ENCODE data around the gene ZNF212. TPM values are rescaled to one million over a fixed set of nuclear protein-coding genes. Genes with fewer than 3 reads are reported as not detected.
"Not testable (repeated sequence)": the region's sequence is repeated elsewhere in the genome, so short reads cannot be mapped to it uniquely, and the experiment has no call there.

Gene ZNF212
- total and polyA plus RNA-seq, 2 donors (not counting 1 experiment from before 2014, with no cell fraction given): 4.2 to 4.8 TPM

DNA sequence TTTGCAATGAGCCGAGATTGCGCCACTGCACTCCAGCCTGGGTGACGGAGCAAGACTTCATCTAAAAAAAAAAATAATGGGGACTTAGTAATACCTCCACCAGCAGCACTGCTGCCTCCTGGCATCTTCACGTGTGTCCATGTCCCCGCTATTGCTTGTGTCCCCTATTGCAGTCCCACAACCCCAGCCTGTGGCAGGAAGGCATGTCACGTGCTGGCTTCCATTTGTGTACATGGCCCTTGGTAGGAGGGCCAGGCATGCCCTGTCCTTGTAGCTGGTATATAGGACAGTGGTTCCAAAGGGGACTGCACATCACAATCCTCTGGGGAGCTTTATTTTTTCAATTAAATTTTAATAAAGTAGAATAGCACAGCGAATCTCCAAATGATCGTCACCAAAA is 28.3 kb downstream of the ZNF212 start:
- Histone ChIP-seq H3K27me3 (ENCODE audit: control insufficient read depth, insufficient read depth, low read length) (no peaks in the 10 kb centered on the region), H4K20me1 (ENCODE audit: control insufficient read depth, extremely low read depth, insufficient read depth, low read length) (no peaks in the 10 kb centered on the region), H3K4me2 (ENCODE audit: extremely low read depth, insufficient read depth, low read length) (no peak overlapping the region), H3K4me1 (ENCODE audit: control insufficient read depth, extremely low read depth, insufficient read depth, low read length) (no peaks in the 10 kb centered on the region), H3K9me3 (ENCODE audit: control insufficient read depth, insufficient read depth, low read depth, low read length) (no peaks in the 10 kb centered on the region), H3K36me3 (ENCODE audit: control insufficient read depth, insufficient read depth, low read length) (peaks cover 10% of the 10 kb centered on the region), H3K27ac (ENCODE audit: insufficient read depth, low read length) (no peak overlapping the region), H3K9ac (ENCODE audit: insufficient read depth, low read length) (no peak overlapping the region), H3K79me2 (ENCODE audit: control insufficient read depth, insufficient read depth, low read length) (no peaks in the 10 kb centered on the region), H3K4me3 (replicated peaks in 1 of 4; ENCODE audit: control extremely low read depth in 1 of 4, insufficient read depth in 1 of 4, low read depth in 3 of 4, low read length in 4 of 4) (no peak overlapping the region), H2AFZ (ENCODE audit: low read length) (no peak overlapping the region)
- no peak for DNase-seq (ENCODE audit: low read depth in 2 of 2)
- no peak for TF ChIP-seq EZH2 (IDR thresholded peaks at IDR 0.05; ENCODE audit: low read length, missing control alignments)
- TF ChIP-seq, protein P1, sequence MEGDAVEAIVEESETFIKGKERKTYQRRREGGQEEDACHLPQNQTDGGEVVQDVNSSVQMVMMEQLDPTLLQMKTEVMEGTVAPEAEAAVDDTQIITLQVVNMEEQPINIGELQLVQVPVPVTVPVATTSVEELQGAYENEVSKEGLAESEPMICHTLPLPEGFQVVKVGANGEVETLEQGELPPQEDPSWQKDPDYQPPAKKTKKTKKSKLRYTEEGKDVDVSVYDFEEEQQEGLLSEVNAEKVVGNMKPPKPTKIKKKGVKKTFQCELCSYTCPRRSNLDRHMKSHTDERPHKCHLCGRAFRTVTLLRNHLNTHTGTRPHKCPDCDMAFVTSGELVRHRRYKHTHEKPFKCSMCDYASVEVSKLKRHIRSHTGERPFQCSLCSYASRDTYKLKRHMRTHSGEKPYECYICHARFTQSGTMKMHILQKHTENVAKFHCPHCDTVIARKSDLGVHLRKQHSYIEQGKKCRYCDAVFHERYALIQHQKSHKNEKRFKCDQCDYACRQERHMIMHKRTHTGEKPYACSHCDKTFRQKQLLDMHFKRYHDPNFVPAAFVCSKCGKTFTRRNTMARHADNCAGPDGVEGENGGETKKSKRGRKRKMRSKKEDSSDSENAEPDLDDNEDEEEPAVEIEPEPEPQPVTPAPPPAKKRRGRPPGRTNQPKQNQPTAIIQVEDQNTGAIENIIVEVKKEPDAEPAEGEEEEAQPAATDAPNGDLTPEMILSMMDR (conservative IDR thresholded peaks at IDR 0.05 in 1 of 2, IDR thresholded peaks at IDR 0.05 in 1 of 2; ENCODE audit: low read depth in 1 of 2, low read length in 2 of 2): no peak

- not testable (repeated sequence) for H2AFZ ChIP-seq (ENCODE audit: low read length); H3K9ac ChIP-seq (ENCODE audit: insufficient read depth, low read length); H3K79me2 ChIP-seq (ENCODE audit: control insufficient read depth, insufficient read depth, low read length); H3K4me1 ChIP-seq (ENCODE audit: control insufficient read depth, extremely low read depth, insufficient read depth, low read length); DNase-seq (ENCODE audit: low read depth in 2 of 2); H4K20me1 ChIP-seq (ENCODE audit: control insufficient read depth, extremely low read depth, insufficient read depth, low read length); H3K9me3 ChIP-seq (ENCODE audit: control insufficient read depth, insufficient read depth, low read depth, low read length); H3K27me3 ChIP-seq (ENCODE audit: control insufficient read depth, insufficient read depth, low read length); H3K4me2 ChIP-seq (ENCODE audit: extremely low read depth, insufficient read depth, low read length); H3K27ac ChIP-seq (ENCODE audit: insufficient read depth, low read length); H3K4me3 ChIP-seq (replicated peaks in 1 of 4; ENCODE audit: control extremely low read depth in 1 of 4, insufficient read depth in 1 of 4, low read depth in 3 of 4, low read length in 4 of 4)
- H3K36me3 ChIP-seq (ENCODE audit: control insufficient read depth, insufficient read depth, low read length): peaks cover 11% of the 10 kb centered on the region
Observed at GRCh38 chr7:149274424-149274823, 35.0 kb downstream of the ZNF212 start.

DNA sequence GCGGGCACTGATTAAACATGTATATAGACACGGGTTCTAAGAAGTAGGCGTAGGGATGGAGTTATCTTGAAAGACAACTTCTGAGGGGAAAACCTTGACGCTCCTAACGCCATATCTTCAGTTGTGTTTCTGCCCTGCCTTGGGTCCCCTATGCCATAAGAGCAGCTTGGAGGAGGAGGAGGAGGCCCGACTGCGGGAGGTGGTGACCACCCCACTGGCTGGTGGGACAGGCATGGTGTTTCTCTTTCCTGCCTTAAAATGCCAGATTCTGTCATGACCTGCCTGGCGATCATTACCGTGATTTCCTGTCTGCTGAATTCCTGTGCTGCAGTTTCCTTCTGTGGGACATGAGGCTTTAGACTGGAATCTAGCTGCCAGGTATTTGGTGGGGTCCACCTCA is 38.4 kb downstream of the ZNF212 start:
- Histone ChIP-seq H3K9me3 (ENCODE audit: control insufficient read depth, insufficient read depth, low read depth, low read length) (no peaks in the 10 kb centered on the region), H3K4me1 (ENCODE audit: control insufficient read depth, extremely low read depth, insufficient read depth, low read length) (no peaks in the 10 kb centered on the region), H3K27ac (ENCODE audit: insufficient read depth, low read length) (no peak overlapping the region), H4K20me1 (ENCODE audit: control insufficient read depth, extremely low read depth, insufficient read depth, low read length) (no peaks in the 10 kb centered on the region), H3K36me3 (ENCODE audit: control insufficient read depth, insufficient read depth, low read length) (peaks cover 11% of the 10 kb centered on the region), H3K9ac (ENCODE audit: insufficient read depth, low read length) (no peak overlapping the region), H3K27me3 (ENCODE audit: control insufficient read depth, insufficient read depth, low read length) (no peaks in the 10 kb centered on the region), H3K4me3 (replicated peaks in 1 of 4; ENCODE audit: control extremely low read depth in 1 of 4, insufficient read depth in 1 of 4, low read depth in 3 of 4, low read length in 4 of 4) (no peak overlapping the region), H2AFZ (ENCODE audit: low read length) (no peak overlapping the region), H3K4me2 (ENCODE audit: extremely low read depth, insufficient read depth, low read length) (no peak overlapping the region), H3K79me2 (ENCODE audit: control insufficient read depth, insufficient read depth, low read length) (no peaks in the 10 kb centered on the region)
- TF ChIP-seq, protein P1 (conservative IDR thresholded peaks at IDR 0.05 in 1 of 2, IDR thresholded peaks at IDR 0.05 in 1 of 2; ENCODE audit: low read depth in 1 of 2, low read length in 2 of 2): no peak
- no peak for TF ChIP-seq EZH2 (IDR thresholded peaks at IDR 0.05; ENCODE audit: low read length, missing control alignments)
- DNase-seq (ENCODE audit: low read depth in 2 of 2): no peak

All from fibroblast of lung (primary cell).